HL-60/S4 treated with phorbol 12-myristate 13-acetate at 8.2 ng/mL for 4 days and 3 days (cell line): ENCODE measurements around the gene ZNF446.
"Not testable (repeated sequence)": the region's sequence is repeated elsewhere in the genome, so short reads cannot be mapped to it uniquely, and the experiment has no call there.

Experiments used
- in situ Hi-C: fragments of 300-500 bp; cut with MboI; formaldehyde crosslinking; loops from 2 replicates; pipeline ENCODE4 v1.15.0; 2022; ENCODE audit warnings: low sequenced_read_pairs

The ZNF446 gene

DNA sequence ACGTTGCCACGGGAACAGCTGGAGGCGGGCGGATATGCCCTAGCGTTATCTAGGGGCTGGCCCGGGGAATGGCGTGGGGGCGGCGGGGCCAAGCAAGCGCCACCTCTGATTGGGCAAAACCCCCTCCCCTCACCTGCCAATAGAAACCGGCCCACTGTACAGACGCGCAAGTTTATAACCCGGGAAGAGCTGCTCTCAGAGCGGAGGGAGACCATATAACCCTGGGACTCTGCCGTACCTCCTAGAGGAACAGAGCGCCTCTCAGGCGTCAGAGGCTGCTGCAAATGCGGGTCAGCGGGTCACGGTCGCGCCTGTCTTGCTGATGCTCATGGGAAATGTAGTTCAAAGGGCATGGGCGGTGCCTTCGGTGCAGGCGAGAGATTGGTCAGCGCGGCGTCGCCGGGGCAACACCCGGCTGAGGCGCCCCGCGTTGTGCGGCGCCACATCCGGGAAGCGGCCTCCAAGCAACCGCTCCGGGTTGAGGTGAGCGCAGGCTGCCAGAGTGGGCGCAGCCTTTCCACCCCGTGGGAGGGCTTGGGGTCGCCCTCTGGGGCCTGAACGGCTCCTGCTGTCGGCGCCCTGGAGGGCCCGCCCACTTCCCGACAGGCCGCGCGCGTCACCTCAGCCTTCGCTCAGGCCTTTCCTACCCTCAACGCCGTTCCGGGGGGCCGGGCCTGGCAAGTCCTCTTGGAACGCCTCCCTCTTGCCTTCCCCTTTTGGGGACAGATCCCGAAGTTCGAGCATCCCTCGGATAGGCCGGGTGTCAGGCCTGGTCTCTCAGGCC, at the start of gene ZNF446:
ZNF446 (plus strand) TSS at position 639 of the 784 bp plus-strand sequence. CDS start 867 bp downstream, outside the sequence.
- in situ Hi-C loops = no loop called here

DNA sequence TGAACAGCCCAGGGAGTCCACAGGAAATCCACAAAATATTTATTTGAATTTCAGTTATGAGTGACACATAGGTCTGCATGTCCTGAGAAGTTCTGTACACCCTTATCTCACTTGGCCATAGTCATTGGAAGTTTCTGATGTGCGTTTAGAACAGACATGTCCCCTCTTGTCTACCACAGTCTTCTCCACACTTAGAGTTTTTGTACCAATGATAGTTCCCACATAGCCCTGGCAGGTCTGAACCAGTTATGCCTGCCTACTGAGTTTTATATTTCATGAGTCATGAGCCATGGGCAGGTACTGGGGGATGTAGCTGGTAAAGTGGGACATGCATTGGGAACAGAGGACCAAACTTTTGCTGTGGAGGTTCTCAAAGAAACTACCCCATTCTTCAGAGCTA, 47.5 kb upstream of the ZNF446 start:
- in situ Hi-C loops = no loop called here

DNA sequence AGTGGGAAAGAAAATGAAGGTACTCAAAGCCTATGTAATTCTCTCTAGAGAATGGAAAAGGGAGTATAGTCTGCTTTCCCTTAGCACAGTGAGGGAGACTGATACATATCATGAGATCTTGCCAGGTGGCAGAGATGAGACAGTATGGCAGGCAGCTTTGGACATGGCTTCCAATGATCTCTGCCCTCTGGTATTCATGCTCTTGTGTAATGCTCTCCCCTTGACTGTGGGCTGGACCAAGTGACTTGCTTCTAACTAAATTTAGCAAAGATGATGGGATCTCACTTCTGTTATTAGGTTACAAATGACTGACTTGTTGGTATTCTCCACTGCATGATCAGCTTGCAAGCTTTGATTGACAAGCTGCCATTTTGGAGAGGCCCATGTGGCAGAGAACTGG, 46.4 kb upstream of the ZNF446 start:
- in situ Hi-C loops = no loop called here

DNA sequence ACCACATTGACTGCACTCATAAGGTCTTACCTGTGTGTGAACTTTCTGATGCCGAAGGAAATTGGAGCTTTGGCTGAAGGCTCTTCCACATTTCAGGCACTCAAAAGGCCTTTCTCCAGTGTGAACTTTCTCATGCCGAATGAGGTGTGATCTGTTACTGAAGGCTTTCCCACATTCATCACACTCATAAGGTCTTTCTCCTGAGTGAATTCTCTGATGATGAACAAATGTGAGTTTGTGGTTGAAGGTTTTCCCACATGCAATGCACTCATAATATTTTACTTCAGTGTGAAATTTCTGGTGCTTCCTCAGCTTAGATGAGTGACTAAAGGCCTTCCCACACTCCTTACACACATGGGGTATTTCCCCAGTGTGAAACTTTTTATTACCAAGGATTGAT, 41.9 kb upstream of the ZNF446 start:
- in situ Hi-C loops = no loop called here

DNA sequence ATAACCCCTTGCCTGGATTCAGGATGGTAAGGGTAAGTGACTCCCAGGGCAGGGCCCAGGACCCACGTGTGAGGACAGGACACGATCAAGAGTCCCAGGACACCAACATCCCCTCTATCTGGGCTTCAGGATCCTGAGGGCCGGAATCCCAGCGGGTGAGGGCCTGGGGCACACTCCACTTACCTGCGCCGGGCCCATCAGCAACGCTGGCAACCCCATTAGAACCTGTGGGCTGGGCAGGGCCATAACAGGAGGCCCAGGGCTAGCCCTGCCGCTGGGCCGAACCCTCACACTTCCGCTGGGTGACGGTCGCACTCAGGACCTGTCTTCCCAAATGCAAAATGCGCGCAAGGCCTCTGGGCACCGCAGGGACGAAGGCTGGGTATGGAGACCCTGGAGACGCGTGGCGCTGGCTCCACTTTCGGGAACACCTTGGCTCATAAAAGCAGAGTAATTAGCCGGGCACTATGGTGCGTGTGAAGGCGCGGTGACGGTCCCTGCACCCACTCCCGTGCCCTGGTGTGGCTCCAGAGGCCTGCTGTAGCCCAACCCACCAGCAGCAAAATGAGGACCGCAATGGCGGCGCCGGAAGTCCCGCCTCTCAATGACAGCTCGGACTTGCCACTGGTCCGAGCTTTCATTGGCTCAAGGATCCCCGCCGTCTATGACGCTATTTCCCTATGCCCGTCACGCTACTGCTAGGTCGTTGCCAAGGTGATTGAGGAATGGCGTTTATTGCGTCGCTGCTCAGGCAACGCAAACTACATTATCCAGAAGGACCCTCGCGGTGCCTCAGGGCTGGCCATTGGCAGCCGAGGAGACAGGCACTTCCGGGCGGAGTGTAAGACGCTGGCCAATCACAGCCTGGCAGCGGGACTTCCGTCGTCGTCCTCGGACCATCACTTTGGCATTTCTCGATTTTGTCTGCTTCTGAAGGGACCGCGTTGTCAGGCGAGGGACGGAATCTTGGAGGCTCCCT, 36.3 kb upstream of the ZNF446 start, which contains the start of gene ZNF132:
ZNF132 (minus strand) TSS at position 578 of the 979 bp plus-strand sequence; CDS start at position 246, 332 bp downstream.
- in situ Hi-C loops = no loop called here

DNA sequence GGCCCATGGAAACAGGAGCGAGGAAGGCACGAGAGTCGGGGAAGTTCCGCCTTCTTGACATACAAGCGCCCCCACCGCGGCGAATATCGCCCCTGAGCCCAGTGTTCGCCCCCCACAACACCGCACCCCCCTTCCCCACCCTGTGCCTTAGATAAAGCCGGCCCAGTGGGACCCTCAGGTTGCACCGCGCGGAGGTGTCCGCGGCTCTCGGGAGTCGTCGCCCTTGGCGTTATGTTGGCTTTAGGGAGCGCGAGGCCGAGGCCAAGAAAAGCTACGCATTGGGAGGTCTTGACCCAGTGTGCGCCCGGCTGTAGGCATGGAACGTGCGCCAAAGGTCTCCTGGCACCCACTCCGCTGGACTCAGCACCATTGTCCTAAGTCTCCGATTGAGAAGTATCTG, 35.6 kb upstream of the ZNF446 start:
- in situ Hi-C loops = no loop called here

GRCh38 chr19:58442986-58443385, 33.2 kb upstream of the ZNF446 start:
- in situ Hi-C loops = not testable (repeated sequence)

GRCh38 chr19:58448860-58449259, 27.3 kb upstream of the ZNF446 start:
- in situ Hi-C loops = not testable (repeated sequence)

- in situ Hi-C loops = not testable (repeated sequence)
These were observed 26.2 kb upstream of the ZNF446 start for GRCh38 chr19:58449980-58450379.

DNA sequence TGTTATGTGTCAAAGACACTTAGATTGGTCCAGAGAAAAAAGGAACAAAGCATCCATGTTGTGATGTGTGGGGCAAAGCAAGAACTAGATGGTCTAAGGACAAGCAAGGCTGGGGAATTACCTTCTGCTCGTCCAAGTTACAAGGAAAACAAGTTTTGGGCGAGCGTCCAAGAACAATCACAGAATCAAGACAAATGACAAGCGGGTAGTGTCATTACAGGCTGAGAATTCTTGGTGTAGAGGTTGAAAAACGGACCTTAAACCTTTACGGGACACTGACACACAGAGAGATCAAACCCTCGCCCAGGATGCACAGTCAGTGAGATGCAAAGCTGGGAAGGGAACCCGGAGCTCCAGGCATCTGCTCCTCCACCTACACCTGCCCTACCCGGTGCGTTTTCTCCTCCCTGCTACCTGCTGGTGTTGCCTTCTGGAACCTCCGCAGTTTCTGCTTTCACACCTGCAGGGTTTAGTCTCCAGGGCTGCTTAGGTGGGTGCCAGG, 25.2 kb upstream of the ZNF446 start:
- in situ Hi-C loops = no loop called here

DNA sequence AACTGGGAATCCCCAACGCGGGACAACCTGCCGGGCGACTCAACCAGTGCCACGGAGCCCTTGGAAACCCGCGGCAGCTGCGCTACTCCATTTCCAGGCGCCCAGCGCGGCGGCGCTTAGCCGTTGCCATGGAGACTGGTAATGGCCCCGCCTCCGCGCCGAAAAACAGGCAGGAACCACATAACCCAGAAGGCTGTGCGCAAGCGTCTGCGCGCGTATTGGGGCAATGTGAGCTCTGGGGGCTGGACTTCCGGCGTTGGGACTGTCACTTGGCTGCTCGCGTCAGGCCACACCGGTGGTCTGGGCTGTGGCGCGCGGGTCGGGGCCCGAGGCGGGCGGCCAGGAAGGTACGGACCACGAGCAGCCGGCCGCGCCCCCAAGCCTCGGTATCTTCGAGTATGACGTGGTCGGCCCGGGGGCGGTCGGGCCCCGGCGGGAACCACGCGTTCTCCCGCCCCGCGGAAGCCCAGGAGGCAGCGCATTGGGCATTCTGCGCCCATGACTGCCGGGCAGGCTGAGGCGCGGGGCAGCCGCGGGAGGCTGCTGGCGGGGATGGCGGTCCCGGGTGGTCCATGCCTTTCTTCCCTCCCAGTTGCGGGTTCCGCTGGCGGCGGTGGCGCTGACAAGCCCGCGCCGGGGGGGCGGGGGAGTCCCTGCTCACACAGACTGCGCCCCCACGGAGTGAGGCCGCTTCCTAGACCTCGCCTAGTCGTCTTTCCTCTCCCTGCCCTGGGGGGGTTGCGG, 24.6 kb upstream of the ZNF446 start, which contains the start of gene ZNF324B:
ZNF324B (plus strand) TSS at position 265 of the 744 bp plus-strand sequence. CDS start 2,080 bp downstream, outside the sequence.
- in situ Hi-C loops = no loop called here

- in situ Hi-C loops = no loop called here
These were observed 22.4 kb upstream of the ZNF446 start for GRCh38 chr19:58453743-58454142.

DNA sequence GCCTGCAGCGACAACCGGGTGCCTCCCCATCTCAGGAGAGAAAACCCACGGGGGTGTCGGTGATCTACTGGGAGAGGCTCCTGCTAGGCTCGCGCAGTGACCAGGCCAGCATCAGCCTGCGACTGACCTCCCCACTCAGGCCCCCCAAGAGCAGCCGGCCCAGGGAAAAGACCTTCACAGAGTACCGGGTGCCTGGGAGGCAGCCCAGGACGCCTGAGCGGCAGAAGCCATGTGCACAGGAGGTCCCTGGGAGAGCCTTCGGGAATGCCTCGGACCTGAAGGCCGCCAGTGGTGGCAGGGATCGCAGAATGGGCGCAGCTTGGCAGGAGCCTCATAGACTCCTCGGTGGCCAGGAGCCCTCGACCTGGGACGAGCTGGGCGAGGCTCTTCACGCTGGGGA, 20.8 kb upstream of the ZNF446 start:
- in situ Hi-C loops = no loop called here

DNA sequence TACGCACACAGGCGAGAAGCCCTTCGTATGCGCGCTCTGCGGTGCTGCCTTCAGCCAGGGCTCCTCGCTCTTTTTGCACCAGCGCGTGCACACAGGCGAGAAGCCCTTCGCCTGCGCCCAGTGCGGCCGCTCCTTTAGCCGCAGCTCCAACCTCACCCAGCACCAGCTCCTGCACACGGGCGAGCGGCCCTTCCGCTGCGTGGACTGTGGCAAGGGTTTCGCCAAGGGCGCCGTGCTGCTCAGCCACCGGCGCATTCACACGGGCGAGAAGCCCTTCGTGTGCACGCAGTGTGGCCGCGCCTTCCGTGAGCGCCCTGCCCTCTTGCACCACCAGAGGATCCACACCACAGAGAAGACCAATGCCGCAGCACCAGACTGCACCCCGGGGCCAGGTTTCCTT, 20.0 kb upstream of the ZNF446 start:
- in situ Hi-C loops = no loop called here

DNA sequence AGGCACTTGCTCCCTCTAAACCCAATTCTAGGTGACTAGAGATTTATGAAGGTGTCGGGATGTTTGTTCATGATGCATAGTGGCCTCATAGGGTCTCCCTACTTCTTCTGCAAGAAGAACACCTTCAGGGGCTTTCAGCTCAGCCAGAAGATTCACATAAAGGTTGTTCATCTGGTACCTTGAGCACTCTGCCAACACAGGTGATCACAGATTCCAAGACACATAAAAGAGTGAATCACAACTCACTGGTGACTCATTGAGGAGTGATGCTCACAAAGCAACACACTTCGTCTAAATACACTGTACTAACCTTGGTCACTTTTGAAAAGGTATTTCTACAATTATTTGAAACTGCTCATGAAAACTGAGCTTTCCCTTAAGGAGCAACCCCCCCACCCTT, 16.1 kb upstream of the ZNF446 start:
- in situ Hi-C loops = no loop called here

- in situ Hi-C loops = no loop called here
These were observed 9.9 kb upstream of the ZNF446 start for GRCh38 chr19:58466089-58466759.

GRCh38 chr19:58466760-58467589, 9.2 kb upstream of the ZNF446 start, which contains the start of gene ZNF324:
Gene ZNF324, plus strand, starts transcription at chr19:58467080. Its CDS starts 2,106 bp downstream, at chr19:58469186.
- in situ Hi-C loops = no loop called here

GRCh38 chr19:58468216-58468839, 7.8 kb upstream of the ZNF446 start:
- in situ Hi-C loops = no loop called here
